HS-27A (cell line): ENCODE data around the gene SLC27A5.
A peak's percentile ranks its signal among the peaks of the same experiment; 100 is the strongest.
"Not testable (repeated sequence)": the region's sequence is repeated elsewhere in the genome, so short reads cannot be mapped to it uniquely, and the experiment has no call there.

Experiments used
- DNase-seq: peaks from one replicate; pipeline ENCODE4 v3.0.0-alpha.2; 2012; ENCODE audit warnings: low read depth, missing footprints

The SLC27A5 gene

GRCh38 chr19:58550362-58551122 is 38.8 kb upstream of the SLC27A5 start:
- DNase-seq = no peak

GRCh38 chr19:58549664-58550361 is 38.0 kb upstream of the SLC27A5 start:
- no peak for DNase-seq

GRCh38 chr19:58548859-58549663 is 37.3 kb upstream of the SLC27A5 start:
- DNase-seq = no peak

GRCh38 chr19:58547323-58548312 is 35.8 kb upstream of the SLC27A5 start:
- no peak for DNase-seq

GRCh38 chr19:58546019-58546530 is 34.3 kb upstream of the SLC27A5 start:
- no peak for DNase-seq

GRCh38 chr19:58545286-58546018 is 33.7 kb upstream of the SLC27A5 start:
- DNase-seq = no peak

- no peak for DNase-seq
These were observed 32.9 kb upstream of the SLC27A5 start for GRCh38 chr19:58544591-58545285.

- peak; percentile 98 for DNase-seq
These were observed 32.2 kb upstream of the SLC27A5 start, which contains the start of gene TRIM28 for GRCh38 chr19:58543826-58544590. TSS of gene TRIM28 (plus strand) at chr19:58544064. CDS start at chr19:58544758, 694 bp downstream.

GRCh38 chr19:58542641-58543372 is 31.0 kb upstream of the SLC27A5 start:
- not testable (repeated sequence) for DNase-seq

GRCh38 chr19:58539169-58539559 is 27.4 kb upstream of the SLC27A5 start:
- DNase-seq = not testable (repeated sequence)

GRCh38 chr19:58538257-58539168 is 26.7 kb upstream of the SLC27A5 start:
- no peak for DNase-seq

GRCh38 chr19:58536852-58537798 is 25.3 kb upstream of the SLC27A5 start:
- no peak for DNase-seq

- no peak for DNase-seq
These were observed 24.1 kb upstream of the SLC27A5 start for GRCh38 chr19:58535857-58536256.

GRCh38 chr19:58531034-58531840 is 19.4 kb upstream of the SLC27A5 start:
- DNase-seq = no peak

GRCh38 chr19:58529405-58529804 is 17.6 kb upstream of the SLC27A5 start:
- DNase-seq = no peak
